Measurements from ENCODE around the gene HAVCR1. TPM values are rescaled to one million over a fixed set of nuclear protein-coding genes. Genes with fewer than 3 reads are reported as not detected.
"Not testable (repeated sequence)": the region's sequence is repeated elsewhere in the genome, so short reads cannot be mapped to it uniquely, and the experiment has no call there.

HAVCR1 gene
- total RNA-seq, 1 experiment from 2014 or later: 0.36 TPM

- TF ChIP-seq TCF7L2 (IDR thresholded peaks at IDR 0.05; ENCODE audit: low read depth, low read length) (no peak), POLR2AphosphoS5 (IDR thresholded peaks at IDR 0.05; ENCODE audit: low read depth, low read length) (no peak), CTCF (IDR thresholded peaks at IDR 0.05) (no peak), SIN3A (IDR thresholded peaks at IDR 0.05; ENCODE audit: borderline replicate concordance, insufficient read depth, low read depth, low read length) (no peak)
- TF ChIP-seq, protein P1, sequence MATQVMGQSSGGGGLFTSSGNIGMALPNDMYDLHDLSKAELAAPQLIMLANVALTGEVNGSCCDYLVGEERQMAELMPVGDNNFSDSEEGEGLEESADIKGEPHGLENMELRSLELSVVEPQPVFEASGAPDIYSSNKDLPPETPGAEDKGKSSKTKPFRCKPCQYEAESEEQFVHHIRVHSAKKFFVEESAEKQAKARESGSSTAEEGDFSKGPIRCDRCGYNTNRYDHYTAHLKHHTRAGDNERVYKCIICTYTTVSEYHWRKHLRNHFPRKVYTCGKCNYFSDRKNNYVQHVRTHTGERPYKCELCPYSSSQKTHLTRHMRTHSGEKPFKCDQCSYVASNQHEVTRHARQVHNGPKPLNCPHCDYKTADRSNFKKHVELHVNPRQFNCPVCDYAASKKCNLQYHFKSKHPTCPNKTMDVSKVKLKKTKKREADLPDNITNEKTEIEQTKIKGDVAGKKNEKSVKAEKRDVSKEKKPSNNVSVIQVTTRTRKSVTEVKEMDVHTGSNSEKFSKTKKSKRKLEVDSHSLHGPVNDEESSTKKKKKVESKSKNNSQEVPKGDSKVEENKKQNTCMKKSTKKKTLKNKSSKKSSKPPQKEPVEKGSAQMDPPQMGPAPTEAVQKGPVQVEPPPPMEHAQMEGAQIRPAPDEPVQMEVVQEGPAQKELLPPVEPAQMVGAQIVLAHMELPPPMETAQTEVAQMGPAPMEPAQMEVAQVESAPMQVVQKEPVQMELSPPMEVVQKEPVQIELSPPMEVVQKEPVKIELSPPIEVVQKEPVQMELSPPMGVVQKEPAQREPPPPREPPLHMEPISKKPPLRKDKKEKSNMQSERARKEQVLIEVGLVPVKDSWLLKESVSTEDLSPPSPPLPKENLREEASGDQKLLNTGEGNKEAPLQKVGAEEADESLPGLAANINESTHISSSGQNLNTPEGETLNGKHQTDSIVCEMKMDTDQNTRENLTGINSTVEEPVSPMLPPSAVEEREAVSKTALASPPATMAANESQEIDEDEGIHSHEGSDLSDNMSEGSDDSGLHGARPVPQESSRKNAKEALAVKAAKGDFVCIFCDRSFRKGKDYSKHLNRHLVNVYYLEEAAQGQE (IDR thresholded peaks at IDR 0.05; ENCODE audit: insufficient read depth in 1 of 2, low read depth in 2 of 2, low read length in 1 of 2): no peak
- no peaks in the 10 kb centered on the region; the same call in 1 of the 2 replicates for H3K27me3 ChIP-seq (ENCODE audit: control insufficient read depth, insufficient read depth, low read length)
- DNase-seq (ENCODE audit: low read depth, low spot score) (no peak), ATAC-seq (no peak)
- no peaks in the 10 kb centered on the region for H3K4me1 ChIP-seq (ENCODE audit: control insufficient read depth, insufficient read depth, low read length)
- intact Hi-C loops (cut with micrococcal nuclease; ENCODE audit: unreplicated experiment) (no loop called here), in situ Hi-C loops (cut with HindIII; ENCODE audit: low pct_unique_long_range_greater_than_20kb, low sequenced_read_pairs) (no loop called here)
- H3K4me3 ChIP-seq (ENCODE audit: low read depth in 2 of 2, low read length in 2 of 2): no peak overlapping the region
- no peaks in the 10 kb centered on the region for H3K9me3 ChIP-seq (ENCODE audit: control insufficient read depth, insufficient read depth, low read depth, low read length)
- BruUV-seq (replicated peaks): no TSS peak
- ChIA-PET POLR2A (no interaction called here), CTCF (no interaction called here)
- no peak overlapping the region for H3K27ac ChIP-seq (ENCODE audit: low read length)
- H3K36me3 ChIP-seq (ENCODE audit: control insufficient read depth, insufficient read depth, low read length): no peaks in the 10 kb centered on the region
Observed at GRCh38 chr5:157047898-157048297, 11.0 kb downstream of the HAVCR1 start.

DNA sequence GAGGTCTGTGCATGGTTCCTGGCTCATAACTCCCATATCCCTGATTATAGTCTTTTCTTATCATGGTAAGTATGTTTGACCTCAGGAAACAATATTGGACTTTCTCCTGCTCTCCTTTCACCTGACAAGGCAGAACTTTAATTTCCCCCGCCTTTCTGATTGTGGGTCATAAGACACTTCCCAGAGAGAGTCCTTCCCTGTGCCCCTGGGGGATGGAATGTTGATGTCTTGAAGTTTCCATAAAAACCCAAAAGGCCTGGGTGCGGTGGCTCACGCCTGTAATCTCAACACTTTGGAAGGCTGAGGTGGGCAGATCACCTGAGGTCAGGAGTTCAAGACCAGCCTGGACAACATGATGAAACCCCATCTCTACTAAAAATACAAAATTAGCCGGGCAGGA lies 11.9 kb downstream of the HAVCR1 start:
- H3K4me3 ChIP-seq (ENCODE audit: low read depth in 2 of 2, low read length in 2 of 2); H3K4me1 ChIP-seq (ENCODE audit: control insufficient read depth, insufficient read depth, low read length); POLR2A ChIA-PET; in situ Hi-C loops (cut with HindIII; ENCODE audit: low pct_unique_long_range_greater_than_20kb, low sequenced_read_pairs); H3K27ac ChIP-seq (ENCODE audit: low read length); ATAC-seq; intact Hi-C loops (cut with micrococcal nuclease; ENCODE audit: unreplicated experiment); H3K27me3 ChIP-seq (ENCODE audit: control insufficient read depth, insufficient read depth, low read length); H3K9me3 ChIP-seq (ENCODE audit: control insufficient read depth, insufficient read depth, low read depth, low read length); DNase-seq (ENCODE audit: low read depth, low spot score); H3K36me3 ChIP-seq (ENCODE audit: control insufficient read depth, insufficient read depth, low read length); BruUV-seq (replicated peaks); CTCF ChIA-PET: not testable (repeated sequence)

DNA sequence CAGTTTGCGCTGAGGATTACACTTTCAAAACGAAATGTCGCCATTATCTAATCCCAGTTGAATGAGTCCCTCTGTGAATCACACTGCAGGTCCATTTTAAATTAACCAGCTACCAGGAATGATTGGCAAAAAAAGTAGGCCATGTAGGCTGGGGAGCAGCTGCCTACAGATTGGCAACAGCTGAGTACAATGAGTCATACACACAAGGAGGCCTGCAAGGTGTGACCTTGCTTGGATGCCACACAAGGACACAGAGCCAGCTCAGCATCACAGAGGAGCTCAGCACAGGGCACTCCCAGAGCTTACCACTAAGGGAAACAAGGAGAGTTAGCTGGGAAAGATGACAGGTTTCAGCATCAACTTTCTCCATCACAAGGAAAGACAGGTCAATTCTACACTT lies 12.9 kb downstream of the HAVCR1 start:
- POLR2A ChIA-PET: no interaction called here
- intact Hi-C loops (cut with micrococcal nuclease; ENCODE audit: unreplicated experiment): no loop called here

More for the DNA sequence above, 12.9 kb downstream of the HAVCR1 start:
- in situ Hi-C loops (cut with HindIII; ENCODE audit: low pct_unique_long_range_greater_than_20kb, low sequenced_read_pairs): no loop called here
- Histone ChIP-seq H3K4me1 (ENCODE audit: control insufficient read depth, insufficient read depth, low read length) (no peaks in the 10 kb centered on the region), H3K27me3 (ENCODE audit: control insufficient read depth, insufficient read depth, low read length) (no peaks in the 10 kb centered on the region; the same call in 1 of the 2 replicates), H3K36me3 (ENCODE audit: control insufficient read depth, insufficient read depth, low read length) (no peaks in the 10 kb centered on the region), H3K9me3 (ENCODE audit: control insufficient read depth, insufficient read depth, low read depth, low read length) (no peaks in the 10 kb centered on the region), H3K4me3 (ENCODE audit: low read depth in 2 of 2, low read length in 2 of 2) (no peak overlapping the region), H3K27ac (ENCODE audit: low read length) (no peak overlapping the region)
- no peak for ATAC-seq
- CTCF ChIA-PET: interaction anchor here (0.6 kb wide), 1 partner anchor 15 kb away, joined by 7 read pairs; no protein-coding TSS in a partner anchor
- no peak for DNase-seq (ENCODE audit: low read depth, low spot score)
- TF ChIP-seq, protein P1 (IDR thresholded peaks at IDR 0.05; ENCODE audit: insufficient read depth in 1 of 2, low read depth in 2 of 2, low read length in 1 of 2): no peak
- TF ChIP-seq SIN3A (IDR thresholded peaks at IDR 0.05; ENCODE audit: borderline replicate concordance, insufficient read depth, low read depth, low read length) (no peak), TCF7L2 (IDR thresholded peaks at IDR 0.05; ENCODE audit: low read depth, low read length) (no peak), POLR2AphosphoS5 (IDR thresholded peaks at IDR 0.05; ENCODE audit: low read depth, low read length) (no peak), CTCF (IDR thresholded peaks at IDR 0.05) (no peak)
- BruUV-seq (replicated peaks): no TSS peak
